Heart left ventricle (tissue), 16 donors: ENCODE data around the gene TBX2. TPM values are rescaled to one million over a fixed set of nuclear protein-coding genes. Genes with fewer than 3 reads are reported as not detected.
A peak's percentile ranks its signal among the peaks of the same experiment; 100 is the strongest.

Experiments used
- ATAC-seq, 4 donors: fragments of 200-7000 bp; cut with Tn5 transposase; one replicate each; pipeline ENCODE4 v1.9.1; 2020 to 2022; ENCODE audit warnings: moderate library complexity in 4 of 4, mild to moderate bottlenecking in 3 of 4, moderate number of reproducible peaks in 1 of 4
- DNase-seq, 5 donors: peaks; one replicate each; pipeline ENCODE4 v3.0.0-alpha.2; 2020
- H3K27ac ChIP-seq, 12 donors: fragments of 200-600 bp; sonication (generic) in 4 of 12; one replicate each; pipeline versions ENCODE4 v1.5.0 to v1.8.0; 2016 to 2022; ENCODE audit warnings: mild to moderate bottlenecking in 2 of 12
- H3K27me3 ChIP-seq, 9 donors: fragments of 200-600 bp; sonication (generic) in 2 of 9; one replicate each; pipeline versions ENCODE4 v1.5.1 to v1.8.0; 2016 to 2022; ENCODE audit warnings: mild to moderate bottlenecking in 3 of 9
- H3K36me3 ChIP-seq, 9 donors: fragments of 200-600 bp; sonication (generic) in 2 of 9; one replicate each; pipeline versions ENCODE4 v1.5.0 to v1.8.0; 2018 to 2022; ENCODE audit warnings: mild to moderate bottlenecking in 2 of 9
- H3K4me1 ChIP-seq, 12 donors: fragments of 200-600 bp; sonication (generic) in 4 of 12; one replicate each; pipeline versions ENCODE4 v1.5.0 to v1.8.0; 2016 to 2022; ENCODE audit warnings: mild to moderate bottlenecking in 3 of 12
- H3K4me3 ChIP-seq, 12 donors: fragments of 200-600 bp; sonication (generic) in 4 of 12; one replicate each; pipeline versions ENCODE4 v1.5.0 to v1.8.0; 2017 to 2022; ENCODE audit warnings: mild to moderate bottlenecking in 9 of 12, moderate library complexity in 4 of 12
- H3K9me3 ChIP-seq, 12 donors: fragments of 200-600 bp; sonication (generic) in 4 of 12; one replicate each; pipeline versions ENCODE4 v1.5.0 to v1.8.0; 2016 to 2022; ENCODE audit warnings: mild to moderate bottlenecking in 1 of 12
- CTCF ChIP-seq, 12 donors: fragments of 200-600 bp; sonication (generic) in 4 of 12; IDR thresholded peaks; one replicate each; pipeline versions ENCODE4 v1.5.0 to v1.8.0; 2018 to 2022; ENCODE audit warnings: antibody characterized with exemption in 12 of 12, mild to moderate bottlenecking in 5 of 12
- POLR2A ChIP-seq, 2 donors: fragments of 450-650 bp; IDR thresholded peaks; one replicate each; pipeline ENCODE4 v1.6.1; 2017; ENCODE audit warnings: antibody characterized with exemption in 2 of 2, mild to moderate bottlenecking in 2 of 2, moderate library complexity in 2 of 2
- WGBS, 4 donors: extraction: QIAGEN DNeasy Blood & Tissue Kit in 2 of 4; methylation state at CpG; one replicate each; pipeline versions ENCODE4 v1.1.5 to v1.1.7; 2013 to 2018; 5-methylcytosine and 5-hydroxymethylcytosine counted together
- intact Hi-C, 10 donors: fragments of 100-400 bp; cut with DNase I; formaldehyde crosslinking; loops; one replicate each; pipeline versions ENCODE4 v1.11.1 to v1.14.2; 2022
- long read RNA-seq, 3 donors: library from polyadenylated mRNA; unstranded; transcript quantifications; one replicate each; pipeline ENCODE4 v2.0.0, GENCODE V29; 2020 to 2021
- polyA plus RNA-seq, 2 donors: library from polyadenylated mRNA; stranded (reverse); fragments of 200-250 nt; gene quantifications; one replicate each; pipeline ENCODE4 v1.2.3, GENCODE V29; 2013
- total RNA-seq, 9 donors: library from RNA; depleted of rRNA in 2 of 9; stranded (reverse); fragments of >200 nt in 2 of 9; fragmentation: NEBNext Ultra II Directional in 3 of 9; extraction: Animal tissue kit (Norgen Biotek cat#: 25700) in 3 of 9; gene quantifications; one replicate each; pipeline versions ENCODE4 v1.1.0 to v1.2.4, GENCODE V29; 2016 to 2023
- donor health status: ischemic (EF 13 %, LVEDD 7.1; RV severe dilation, severe dysfunction).
- donor health status: healthy with polysubstance abuse.
- donor health status: DM: no; HTN: yes; CAD: no.
- donor health status: DM: no; HTN: no; CAD: no.
- donor health status: ischemic (EF 25% LVEDD 6.9; RV normal size, moderate dysfunction).
- donor health status: ischemic (EF 25% LVEDD 5.7; RV mildly dilated, moderate dysfunction).
- donor health status: healthy.
- donor health status: DM: yes; HTN: yes; CAD: no.
- donor health status: ischemic (EF 35%, LVEDD 5.7; RV mildly dilated, moderate dysfunction).
- donor health status: nonischemic (EF 11% LVEDD 7.7; RV severe dilation, severe dysfunction).
- donor health status: DM: yes; HTN: yes; CAD: no.
- donor health status: PGD.
- donor health status: ischemic (EF 29% LVEDD 5.4; RV normal size, mild dysfunction).
- donor health status: nonischemic (EF 23%, LVEDD 6.1; RV moderate dilation, normal function).

Gene TBX2
- total RNA-seq (10 to 100 TPM in 7 of 9 donors, 1 to 10 TPM in 2; 7.0 to 23.0 (median 13.6) TPM), polyA plus RNA-seq (10 to 100 TPM in 1 of 2 donors, 1 to 10 TPM in 1; 9.6 to 13.4 TPM)
- long read RNA-seq, donor 1, transcript TBX2-201 (7 exons, 3,339 nt) = major isoform, 7 of 22 reads
- long read RNA-seq, donor 1, partial matches to known transcripts = 13 of 22 reads
- long read RNA-seq, donor 1, other reads (novel, unspliced or antisense) = 2 of 22 reads
- long read RNA-seq, donor 2, partial matches to known transcripts = 2 of 2 reads
- long read RNA-seq, donor 2, other reads (novel, unspliced or antisense) = 0 of 2 reads
- long read RNA-seq, donor 3, transcript TBX2-201 (7 exons, 3,339 nt) = major isoform, 6 of 8 reads
- long read RNA-seq, donor 3, partial matches to known transcripts = 1 of 8 reads
- long read RNA-seq, donor 3, other reads (novel, unspliced or antisense) = 1 of 8 reads

GRCh38 chr17:61399131-61400065 lies at the start of gene TBX2:
TBX2 (plus strand) TSS chr17:61399843; CDS start chr17:61400177, 334 bp downstream.
- ATAC-seq = peak; percentile 47 to 75 (median 60)
- no peaks in the 10 kb centered on the region for H3K9me3 ChIP-seq
- H3K36me3 ChIP-seq = peaks cover 0 to 10% (median 0%) of the 10 kb centered on the region in 9 donors
- H3K27ac ChIP-seq = peak within 1 kb of the TSS; percentile 47 to 88 (median 78)
- peaks cover 0 to 71% (median 34%) of the 10 kb centered on the region in 12 donors for H3K4me1 ChIP-seq
- peaks cover 37 to 90% (median 80%) of the 10 kb centered on the region in 9 donors for H3K27me3 ChIP-seq
- peak; percentile 84 to 90 (median 87) for DNase-seq
- intact Hi-C loops = loop anchor here in 8 of 10 donors (5.0 to 10.0 kb wide), 9 partner anchors 65 to 675 kb away; no protein-coding TSS in a partner anchor
- H3K4me3 ChIP-seq = peak within 1 kb of the TSS; percentile 51 to 84 (median 65)
- WGBS, 4 donors = 1 to 2% (median 1%) methylated on average over 35 to 98 of the region's 98 CpGs
- TF ChIP-seq CTCF (IDR thresholded peaks at IDR 0.05) = peak in 1 of 12 donors; percentile 17
- peak in 1 of 2 donors; percentile 50 for TF ChIP-seq POLR2A (IDR thresholded peaks at IDR 0.05)

GRCh38 chr17:61351745-61352407 lies 47.8 kb upstream of the TBX2 start:
- intact Hi-C loops = no loop called here
- Histone ChIP-seq H3K27ac (no peak overlapping the region), H3K4me3 (no peak overlapping the region), H3K36me3 (no peaks in the 10 kb centered on the region), H3K9me3 (no peaks in the 10 kb centered on the region), H3K4me1 (peaks cover 0 to 8% (median 0%) of the 10 kb centered on the region in 12 donors), H3K27me3 (no peaks in the 10 kb centered on the region)
- 85 to 93% (median 90%) methylated on average over 5 of the region's 5 CpGs for WGBS, 4 donors
- DNase-seq (no peak), ATAC-seq (no peak)
- TF ChIP-seq POLR2A (IDR thresholded peaks at IDR 0.05) (no peak), CTCF (IDR thresholded peaks at IDR 0.05) (no peak)

- Histone ChIP-seq H3K36me3 (no peaks in the 10 kb centered on the region), H3K27ac (no peak overlapping the region), H3K4me1 (peaks cover 0 to 8% (median 0%) of the 10 kb centered on the region in 12 donors), H3K9me3 (no peaks in the 10 kb centered on the region), H3K4me3 (no peak overlapping the region), H3K27me3 (no peaks in the 10 kb centered on the region)
- intact Hi-C loops = no loop called here
- ATAC-seq (no peak), DNase-seq (no peak)
- no peak for TF ChIP-seq POLR2A (IDR thresholded peaks at IDR 0.05)
- TF ChIP-seq CTCF (IDR thresholded peaks at IDR 0.05) = no peak
- WGBS, 4 donors = 55 to 69% (median 61%) methylated on average over 7 of the region's 7 CpGs
Observed at GRCh38 chr17:61352408-61352770, 47.3 kb upstream of the TBX2 start.
